Measurements from ENCODE around the gene ALDH1L2.

Gene ALDH1L2

GRCh38 chr12:105036937-105037649 is 47.2 kb downstream of the ALDH1L2 start:
- in situ Hi-C loops (cut with MboI; ENCODE audit: low sequenced_read_pairs) = no loop called here

- in situ Hi-C loops (cut with MboI; ENCODE audit: low sequenced_read_pairs) = no loop called here
These were observed 50.4 kb downstream of the ALDH1L2 start for GRCh38 chr12:105033851-105034250.

GRCh38 chr12:105032703-105033357 is 51.4 kb downstream of the ALDH1L2 start:
- in situ Hi-C loops (cut with MboI; ENCODE audit: low sequenced_read_pairs) = no loop called here

GRCh38 chr12:105030820-105031807 is 53.1 kb downstream of the ALDH1L2 start:
- in situ Hi-C loops (cut with MboI; ENCODE audit: low sequenced_read_pairs) = no loop called here

- in situ Hi-C loops (cut with MboI; ENCODE audit: low sequenced_read_pairs) = no loop called here
These were observed 57.8 kb downstream of the ALDH1L2 start for GRCh38 chr12:105026411-105026810.

GRCh38 chr12:105025890-105026289 is 58.4 kb downstream of the ALDH1L2 start:
- in situ Hi-C loops (cut with MboI; ENCODE audit: low sequenced_read_pairs) = no loop called here

GRCh38 chr12:105024928-105025327 is 59.3 kb downstream of the ALDH1L2 start:
- in situ Hi-C loops (cut with MboI; ENCODE audit: low sequenced_read_pairs) = no loop called here

- in situ Hi-C loops (cut with MboI; ENCODE audit: low sequenced_read_pairs) = no loop called here
These were observed 63.9 kb downstream of the ALDH1L2 start for GRCh38 chr12:105020241-105020962.

GRCh38 chr12:105018776-105019175 is 65.5 kb downstream of the ALDH1L2 start:
- in situ Hi-C loops (cut with MboI; ENCODE audit: low sequenced_read_pairs) = no loop called here

GRCh38 chr12:105018012-105018411 is 66.2 kb downstream of the ALDH1L2 start:
- in situ Hi-C loops (cut with MboI; ENCODE audit: low sequenced_read_pairs) = no loop called here

- in situ Hi-C loops (cut with MboI; ENCODE audit: low sequenced_read_pairs) = no loop called here
These were observed 68.7 kb downstream of the ALDH1L2 start for GRCh38 chr12:105015543-105015942.

GRCh38 chr12:105014603-105015002 is 69.7 kb downstream of the ALDH1L2 start:
- in situ Hi-C loops (cut with MboI; ENCODE audit: low sequenced_read_pairs) = no loop called here

GRCh38 chr12:105013892-105014291 is 70.4 kb downstream of the ALDH1L2 start:
- in situ Hi-C loops (cut with MboI; ENCODE audit: low sequenced_read_pairs) = no loop called here

GRCh38 chr12:105001476-105001875 is 82.8 kb downstream of the ALDH1L2 start:
- in situ Hi-C loops (cut with MboI; ENCODE audit: low sequenced_read_pairs) = no loop called here

GRCh38 chr12:104999347-104999685 is 84.9 kb downstream of the ALDH1L2 start:
- in situ Hi-C loops (cut with MboI; ENCODE audit: low sequenced_read_pairs) = no loop called here

- in situ Hi-C loops (cut with MboI; ENCODE audit: low sequenced_read_pairs) = no loop called here
These were observed 85.6 kb downstream of the ALDH1L2 start for GRCh38 chr12:104998423-104999346.

- in situ Hi-C loops (cut with MboI; ENCODE audit: low sequenced_read_pairs) = no loop called here
These were observed 86.7 kb downstream of the ALDH1L2 start for GRCh38 chr12:104997541-104997940.

- in situ Hi-C loops (cut with MboI; ENCODE audit: low sequenced_read_pairs) = no loop called here
These were observed 89.9 kb downstream of the ALDH1L2 start for GRCh38 chr12:104994336-104994735.

GRCh38 chr12:104991565-104992128 is 92.6 kb downstream of the ALDH1L2 start:
- in situ Hi-C loops (cut with MboI; ENCODE audit: low sequenced_read_pairs) = no loop called here
